GM21367 (cell line): ENCODE measurements around the gene MOV10L1.

Experiments used
- ATAC-seq: cut with Tn5 transposase; IDR thresholded peaks from one replicate; pipeline ENCODE4 v1.9.1; 2021; ENCODE audit not compliant: unreplicated experiment

Gene MOV10L1

GRCh38 chr22:50173311-50173982, 83.6 kb downstream of the MOV10L1 start:
- ATAC-seq, result no peak

GRCh38 chr22:50173983-50174355, 84.2 kb downstream of the MOV10L1 start:
- ATAC-seq, result no peak

GRCh38 chr22:50174382-50175190, 84.8 kb downstream of the MOV10L1 start:
- ATAC-seq, result no peak

GRCh38 chr22:50175191-50175461, 85.3 kb downstream of the MOV10L1 start:
- no peak for ATAC-seq

- no peak for ATAC-seq
Measured at GRCh38 chr22:50175921-50176849, 86.4 kb downstream of the MOV10L1 start.

GRCh38 chr22:50176850-50177536, 87.2 kb downstream of the MOV10L1 start:
- ATAC-seq, result no peak

GRCh38 chr22:50177537-50178470, 88.0 kb downstream of the MOV10L1 start:
- ATAC-seq, result no peak

- ATAC-seq, result no peak
Measured at GRCh38 chr22:50178471-50178864, 88.7 kb downstream of the MOV10L1 start.

GRCh38 chr22:50178871-50179869, 89.4 kb downstream of the MOV10L1 start:
- ATAC-seq, result no peak

- no peak for ATAC-seq
Measured at GRCh38 chr22:50179937-50180726, 90.3 kb downstream of the MOV10L1 start.

- ATAC-seq, result no peak
Measured at GRCh38 chr22:50180727-50181521, 91.1 kb downstream of the MOV10L1 start.

- ATAC-seq, result no peak
Measured at GRCh38 chr22:50182176-50183081, 92.6 kb downstream of the MOV10L1 start.

- no peak for ATAC-seq
Measured at GRCh38 chr22:50183141-50183971, 93.5 kb downstream of the MOV10L1 start.

- no peak for ATAC-seq
Measured at GRCh38 chr22:50184004-50184901, 94.4 kb downstream of the MOV10L1 start.
